DND-41 (cell line): Measurements from ENCODE around the gene ACSS1.

Source experiments
- ATAC-seq: fragments of 200-7000 bp; cut with Tn5 transposase; 3 replicates; pipeline ENCODE4 v1.9.1; 2021; ENCODE audit warnings: low read depth; ENCODE audit not compliant: insufficient read depth
- DNase-seq: peaks from one replicate; pipeline ENCODE4 v3.0.0-alpha.2; 2020
- H2AFZ ChIP-seq: 2 replicates; pipeline ENCODE4 v1.6.0; 2012; ENCODE audit warnings: low read depth, low read length
- H3K27ac ChIP-seq: 2 replicates; pipeline ENCODE4 v1.5.1; 2012; ENCODE audit warnings: low read length, inconsistent platforms
- H3K27me3 ChIP-seq: fragments of 200-600 bp; sonication (generic); 2 replicates; pipeline ENCODE4 v1.6.0; 2012; ENCODE audit warnings: low read length, mild to moderate bottlenecking, inconsistent platforms; ENCODE audit not compliant: insufficient read depth, poor library complexity
- H3K36me3 ChIP-seq: 2 replicates; pipeline ENCODE4 v1.5.1; 2012; ENCODE audit warnings: low read length, inconsistent platforms; ENCODE audit not compliant: insufficient read depth
- H3K4me1 ChIP-seq: 2 replicates; pipeline ENCODE4 v1.5.1; 2012; ENCODE audit warnings: mild to moderate bottlenecking, low read length; ENCODE audit not compliant: insufficient read depth
- H3K4me2 ChIP-seq: 2 replicates; pipeline ENCODE4 v1.6.0; 2012; ENCODE audit warnings: mild to moderate bottlenecking, moderate library complexity, low read length, inconsistent platforms; ENCODE audit not compliant: insufficient read depth
- H3K4me3 ChIP-seq, 2 experiments: fragments of 200-600 bp in 1 of 2; shearing (Covaris generic) in 1 of 2; 2 replicates each; pipeline ENCODE4 v1.5.1; 2012 to 2016; ENCODE audit warnings: inconsistent platforms in 2 of 2, low read length in 2 of 2, mild to moderate bottlenecking in 2 of 2, low read depth in 1 of 2, moderate library complexity in 1 of 2
- H3K79me2 ChIP-seq: 2 replicates; pipeline ENCODE4 v1.6.0; 2012; ENCODE audit warnings: low read length, inconsistent platforms; ENCODE audit not compliant: insufficient read depth
- H3K9ac ChIP-seq: 2 replicates; pipeline ENCODE4 v1.6.0; 2012; ENCODE audit warnings: low read depth, mild to moderate bottlenecking, inconsistent platforms, low read length, moderate library complexity
- H3K9me3 ChIP-seq: 2 replicates; pipeline ENCODE4 v1.5.1; 2012; ENCODE audit warnings: low read length, moderate library complexity, mild to moderate bottlenecking, inconsistent platforms; ENCODE audit not compliant: insufficient read depth, severe bottlenecking
- H4K20me1 ChIP-seq: 2 replicates; pipeline ENCODE4 v1.6.0; 2012; ENCODE audit warnings: low read length; ENCODE audit not compliant: insufficient read depth
- EZH2 ChIP-seq: IDR thresholded peaks from 3 replicates; pipeline ENCODE4 v1.6.1; 2012; ENCODE audit warnings: borderline replicate concordance, low read depth, mild to moderate bottlenecking, moderate library complexity, low read length, inconsistent platforms; ENCODE audit not compliant: severe bottlenecking
- TF ChIP-seq, protein P1 (sequence below): IDR thresholded peaks from 2 replicates; pipeline ENCODE4 v1.5.1; 2012; ENCODE audit warnings: borderline replicate concordance, low read length, moderate library complexity, mild to moderate bottlenecking; ENCODE audit not compliant: poor library complexity, severe bottlenecking; ENCODE audit errors: extremely low read depth

Gene ACSS1

GRCh38 chr20:25032065-25032477, 25.9 kb downstream of the ACSS1 start:
- Histone ChIP-seq H3K79me2 (peaks cover 39% of the 10 kb centered on the region), H2AFZ (no peak overlapping the region), H4K20me1 (peaks cover 25% of the 10 kb centered on the region), H3K27ac (no peak overlapping the region), H3K27me3 (no peaks in the 10 kb centered on the region), H3K9ac (no peak overlapping the region), H3K4me3 (no peak overlapping the region), H3K9me3 (no peaks in the 10 kb centered on the region), H3K4me1 (peaks cover 15% of the 10 kb centered on the region), H3K4me2 (no peak overlapping the region), H3K36me3 (peaks cover 37% of the 10 kb centered on the region)
- DNase-seq = no peak
- no peak for TF ChIP-seq EZH2
- TF ChIP-seq, protein P1, sequence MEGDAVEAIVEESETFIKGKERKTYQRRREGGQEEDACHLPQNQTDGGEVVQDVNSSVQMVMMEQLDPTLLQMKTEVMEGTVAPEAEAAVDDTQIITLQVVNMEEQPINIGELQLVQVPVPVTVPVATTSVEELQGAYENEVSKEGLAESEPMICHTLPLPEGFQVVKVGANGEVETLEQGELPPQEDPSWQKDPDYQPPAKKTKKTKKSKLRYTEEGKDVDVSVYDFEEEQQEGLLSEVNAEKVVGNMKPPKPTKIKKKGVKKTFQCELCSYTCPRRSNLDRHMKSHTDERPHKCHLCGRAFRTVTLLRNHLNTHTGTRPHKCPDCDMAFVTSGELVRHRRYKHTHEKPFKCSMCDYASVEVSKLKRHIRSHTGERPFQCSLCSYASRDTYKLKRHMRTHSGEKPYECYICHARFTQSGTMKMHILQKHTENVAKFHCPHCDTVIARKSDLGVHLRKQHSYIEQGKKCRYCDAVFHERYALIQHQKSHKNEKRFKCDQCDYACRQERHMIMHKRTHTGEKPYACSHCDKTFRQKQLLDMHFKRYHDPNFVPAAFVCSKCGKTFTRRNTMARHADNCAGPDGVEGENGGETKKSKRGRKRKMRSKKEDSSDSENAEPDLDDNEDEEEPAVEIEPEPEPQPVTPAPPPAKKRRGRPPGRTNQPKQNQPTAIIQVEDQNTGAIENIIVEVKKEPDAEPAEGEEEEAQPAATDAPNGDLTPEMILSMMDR = no peak
- no peak for ATAC-seq

DNA sequence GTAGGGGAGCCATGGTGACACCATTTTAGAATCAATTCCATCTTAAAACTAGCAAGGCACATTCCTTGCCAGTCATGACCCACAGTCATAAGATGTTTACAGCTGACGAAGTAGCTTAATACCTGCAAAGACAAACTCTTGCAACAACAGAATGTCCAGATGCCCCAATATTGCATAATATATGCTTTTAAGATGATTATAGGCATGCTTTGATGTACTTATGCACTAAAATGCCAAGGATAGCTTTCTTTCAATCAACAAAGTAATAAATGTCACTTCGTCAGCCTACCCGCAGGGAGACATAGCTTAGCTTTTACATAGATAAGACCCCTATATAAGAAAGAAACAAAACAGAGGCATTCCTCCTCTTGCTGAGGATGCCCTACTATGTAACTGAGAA, 26.7 kb downstream of the ACSS1 start:
- no peak for DNase-seq

DNA sequence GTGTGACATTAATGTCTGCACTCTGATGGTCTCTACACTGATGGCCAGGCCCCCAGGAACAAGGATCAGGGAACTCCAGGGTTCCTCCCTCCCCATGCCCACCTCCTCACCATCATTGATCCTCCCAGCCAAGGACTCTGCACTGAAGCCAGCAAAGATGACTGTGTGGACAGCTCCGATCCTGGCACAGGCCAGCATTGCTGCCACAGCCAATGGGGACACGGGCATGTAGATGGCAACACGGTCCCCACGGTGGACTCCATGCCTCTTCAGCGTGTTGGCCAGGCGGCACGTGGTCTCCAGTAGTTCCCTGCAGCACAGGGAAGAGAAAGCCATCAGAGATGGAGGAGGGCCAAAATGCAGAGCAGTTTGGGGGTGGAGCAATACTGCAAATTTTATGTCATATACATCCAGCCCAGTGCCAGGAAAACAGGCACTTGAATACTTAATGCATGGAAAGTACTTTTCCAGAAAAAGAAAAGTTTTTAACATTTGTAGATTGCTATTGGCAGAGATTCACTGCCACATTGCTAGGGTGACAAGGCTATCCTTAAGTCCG, 27.2 kb downstream of the ACSS1 start:
- Histone ChIP-seq H2AFZ (no peak overlapping the region), H3K9ac (no peak overlapping the region), H3K4me3 (no peak overlapping the region), H3K4me1 (peaks cover 1% of the 10 kb centered on the region; the same call in 1 of the 2 replicates), H3K4me2 (no peak overlapping the region), H4K20me1 (peaks cover 26% of the 10 kb centered on the region), H3K36me3 (peaks cover 48% of the 10 kb centered on the region), H3K27me3 (no peaks in the 10 kb centered on the region), H3K9me3 (no peaks in the 10 kb centered on the region), H3K27ac (no peak overlapping the region), H3K79me2 (peaks cover 47% of the 10 kb centered on the region)
- DNase-seq (no peak), ATAC-seq (no peak)
- TF ChIP-seq, protein P1 = no peak
- TF ChIP-seq EZH2 = no peak

More for the DNA sequence above, 26.7 kb downstream of the ACSS1 start:
- H2AFZ ChIP-seq = no peak overlapping the region
- no peak overlapping the region for H3K4me2 ChIP-seq
- H3K9me3 ChIP-seq = no peaks in the 10 kb centered on the region
- H3K27ac ChIP-seq = no peak overlapping the region
- H3K79me2 ChIP-seq = peaks cover 43% of the 10 kb centered on the region
- H3K36me3 ChIP-seq = peaks cover 43% of the 10 kb centered on the region
- ATAC-seq = no peak
- no peak overlapping the region for H3K9ac ChIP-seq
- TF ChIP-seq EZH2 = no peak
- TF ChIP-seq, protein P1 = no peak
- H3K4me3 ChIP-seq = no peak overlapping the region
- H3K27me3 ChIP-seq = no peaks in the 10 kb centered on the region
- peaks cover 22% of the 10 kb centered on the region for H4K20me1 ChIP-seq
- H3K4me1 ChIP-seq = peaks cover 6% of the 10 kb centered on the region
